Measurements from ENCODE around the gene CDC42BPB.

- TF ChIP-seq CTCF (IDR thresholded peaks at IDR 0.05) (no peak), POLR2A (IDR thresholded peaks at IDR 0.05) (no peak)
These were observed 36.6 kb upstream of the CDC42BPB start for GRCh38 chr14:103093856-103094405.

All from lower leg skin (tissue), 3 donors.